WTC11 (cell line): ENCODE measurements around the gene RHPN2. TPM values are rescaled to one million over a fixed set of nuclear protein-coding genes. Genes with fewer than 3 reads are reported as not detected.
"Not testable (repeated sequence)": the region's sequence is repeated elsewhere in the genome, so short reads cannot be mapped to it uniquely, and the experiment has no call there.

Experiments
- ATAC-seq: fragments of 200-7000 bp; cut with Tn5 transposase; 2 replicates; pipeline ENCODE4 v1.10.0; 2021; ENCODE audit warnings: mild to moderate bottlenecking, moderate library complexity
- CTCF ChIA-PET: fragments of 300-600 bp; sonication (Branson Sonifier 250); formaldehyde crosslinking; loops from one replicate; lab custom pipeline; 2021; ENCODE audit warnings: antibody characterized with exemption; lab: Charles Lee
- POLR2A ChIA-PET: fragments of 350-600 bp; sonication (Branson Sonifier 250); formaldehyde crosslinking; loops from one replicate; lab custom pipeline; 2021; ENCODE audit warnings: antibody characterized with exemption; lab: Charles Lee
- DNase-seq: peaks from one replicate; pipeline ENCODE4 v3.0.0; 2021; ENCODE audit warnings: low spot score
- H3K27ac Mint-ChIP-seq: 2 replicates; pipeline ENCODE4 v1.8.0; 2021; ENCODE audit warnings: mixed read lengths
- H3K27me3 Mint-ChIP-seq: 2 replicates; pipeline ENCODE4 v1.8.0; 2021; ENCODE audit warnings: low read depth, mild to moderate bottlenecking, moderate library complexity, mixed read lengths
- H3K36me3 Mint-ChIP-seq: 2 replicates; pipeline ENCODE4 v1.8.0; 2021; ENCODE audit warnings: mixed read lengths
- H3K4me1 Mint-ChIP-seq: 2 replicates; pipeline ENCODE4 v1.8.0; 2022; ENCODE audit warnings: mixed read lengths
- H3K4me3 Mint-ChIP-seq: 2 replicates; pipeline ENCODE4 v1.8.0; 2021; ENCODE audit warnings: mild to moderate bottlenecking, moderate library complexity, mixed read lengths
- H3K9me3 Mint-ChIP-seq: 2 replicates; pipeline ENCODE4 v1.8.0; 2021; ENCODE audit warnings: mixed read lengths
- FOXP4 ChIP-seq: sonication (generic); formaldehyde crosslinking; IDR thresholded peaks from 2 replicates; pipeline ENCODE4 v1.8.0; 2022; ENCODE audit warnings: mild to moderate bottlenecking, missing genetic modification reagents
- JAZF1 ChIP-seq: fragments of 250-450 bp; sonication (Bioruptor Pico); IDR thresholded peaks from 2 replicates; pipeline ENCODE4 v1.9.0; 2021; ENCODE audit warnings: moderate library complexity, mild to moderate bottlenecking, inconsistent platforms
- NR2C2 ChIP-seq: sonication (generic); formaldehyde crosslinking; IDR thresholded peaks from 2 replicates; pipeline ENCODE4 v1.8.0; 2022; ENCODE audit warnings: mild to moderate bottlenecking, missing genetic modification reagents
- NR3C1 ChIP-seq: sonication (generic); formaldehyde crosslinking; conservative IDR thresholded peaks from 2 replicates; pipeline ENCODE4 v1.8.1; 2023; ENCODE audit warnings: low read depth, mild to moderate bottlenecking, missing genetic modification reagents
- USF1 ChIP-seq: sonication (generic); formaldehyde crosslinking; IDR thresholded peaks from 2 replicates; pipeline ENCODE4 v1.8.0; 2022; ENCODE audit warnings: mild to moderate bottlenecking, missing genetic modification reagents
- total RNA-seq: library from RNA; stranded (reverse); gene quantifications from 3 replicates; pipeline ENCODE4 v1.2.3, GENCODE V29; 2021
- TF ChIP-seq, protein P1 (sequence below): fragments of 200-600 bp; IDR thresholded peaks from 2 replicates; pipeline ENCODE4 v1.8.0; 2022; ENCODE audit warnings: antibody characterized with exemption
- TF ChIP-seq, protein P2 (sequence below): fragments of 250-450 bp; sonication (Bioruptor Pico); conservative IDR thresholded peaks from 2 replicates; pipeline ENCODE4 v1.9.0; 2021; ENCODE audit warnings: mild to moderate bottlenecking

The RHPN2 gene
- total RNA-seq, 1 experiment from 2014 or later, result 21.1 TPM

DNA sequence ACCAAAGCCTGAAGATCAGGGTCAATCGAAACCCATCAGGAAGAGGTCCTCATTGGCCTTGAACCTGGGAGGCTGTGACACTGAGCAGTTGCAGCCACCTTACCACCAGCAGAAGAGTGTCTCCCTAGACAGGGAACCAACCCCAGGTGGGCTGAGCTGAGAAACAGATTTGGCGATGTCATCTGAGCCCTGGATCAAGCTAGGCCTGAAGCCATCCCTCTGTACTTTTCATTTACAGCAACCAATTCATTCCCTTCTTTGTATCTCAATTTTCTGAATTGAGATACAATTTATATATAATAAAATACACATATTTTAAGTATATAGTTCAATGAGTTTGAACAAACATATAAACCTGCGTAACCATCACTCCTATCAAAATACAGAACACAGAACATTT lies 14.6 kb downstream of the RHPN2 start:
- Mint-ChIP-seq H3K36me3 (peaks cover 16% of the 10 kb centered on the region), H3K27ac (no peak overlapping the region), H3K4me1 (peaks cover 21% of the 10 kb centered on the region), H3K4me3 (no peak overlapping the region), H3K9me3 (no peaks in the 10 kb centered on the region), H3K27me3 (no peaks in the 10 kb centered on the region)
- ATAC-seq (no peak), DNase-seq (no peak)
- ChIA-PET CTCF (no interaction called here), POLR2A (no interaction called here)
- TF ChIP-seq, protein P1, sequence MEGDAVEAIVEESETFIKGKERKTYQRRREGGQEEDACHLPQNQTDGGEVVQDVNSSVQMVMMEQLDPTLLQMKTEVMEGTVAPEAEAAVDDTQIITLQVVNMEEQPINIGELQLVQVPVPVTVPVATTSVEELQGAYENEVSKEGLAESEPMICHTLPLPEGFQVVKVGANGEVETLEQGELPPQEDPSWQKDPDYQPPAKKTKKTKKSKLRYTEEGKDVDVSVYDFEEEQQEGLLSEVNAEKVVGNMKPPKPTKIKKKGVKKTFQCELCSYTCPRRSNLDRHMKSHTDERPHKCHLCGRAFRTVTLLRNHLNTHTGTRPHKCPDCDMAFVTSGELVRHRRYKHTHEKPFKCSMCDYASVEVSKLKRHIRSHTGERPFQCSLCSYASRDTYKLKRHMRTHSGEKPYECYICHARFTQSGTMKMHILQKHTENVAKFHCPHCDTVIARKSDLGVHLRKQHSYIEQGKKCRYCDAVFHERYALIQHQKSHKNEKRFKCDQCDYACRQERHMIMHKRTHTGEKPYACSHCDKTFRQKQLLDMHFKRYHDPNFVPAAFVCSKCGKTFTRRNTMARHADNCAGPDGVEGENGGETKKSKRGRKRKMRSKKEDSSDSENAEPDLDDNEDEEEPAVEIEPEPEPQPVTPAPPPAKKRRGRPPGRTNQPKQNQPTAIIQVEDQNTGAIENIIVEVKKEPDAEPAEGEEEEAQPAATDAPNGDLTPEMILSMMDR, result no peak

DNA sequence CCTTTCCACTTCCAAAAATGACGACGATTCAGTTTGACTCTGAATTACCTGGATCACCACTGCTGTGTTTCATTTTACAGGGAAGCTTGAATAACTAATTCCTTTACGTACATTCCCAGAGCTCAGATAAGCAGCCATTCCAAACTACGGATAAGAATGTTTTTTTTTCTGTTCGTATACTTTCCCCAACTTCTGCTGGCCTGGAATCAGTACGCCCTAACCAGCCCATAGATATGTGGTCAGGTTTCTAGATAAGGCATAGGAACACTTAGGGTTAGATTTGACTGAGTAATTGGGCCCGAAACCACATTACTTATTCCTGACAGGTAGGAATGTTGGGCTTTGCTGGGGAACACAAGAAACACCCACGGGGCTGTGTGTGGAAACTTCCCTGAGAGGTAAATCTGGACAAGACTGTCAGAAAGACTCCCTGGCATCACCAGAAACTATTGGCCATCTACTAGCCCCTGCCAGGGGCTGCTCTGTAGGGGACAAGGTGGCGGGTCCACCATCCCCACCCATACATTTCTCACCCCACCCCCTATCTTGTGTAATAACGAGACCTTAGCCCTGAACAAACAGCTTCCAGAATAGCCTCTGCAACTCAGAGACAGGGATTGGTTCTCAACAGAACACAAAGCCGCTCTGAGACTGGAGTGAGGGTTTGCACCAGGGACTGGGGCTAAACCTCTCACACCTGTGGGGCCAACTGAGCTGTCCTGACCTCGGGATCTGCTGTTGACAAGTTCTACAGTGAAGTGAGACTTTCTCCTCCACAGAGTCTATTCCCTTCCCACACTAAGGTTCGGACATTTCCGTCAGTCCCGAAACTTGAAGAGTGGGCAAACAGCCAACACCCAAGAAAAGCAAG lies 15.6 kb downstream of the RHPN2 start:
- DNase-seq, result no peak
- Mint-ChIP-seq H3K27me3 (no peaks in the 10 kb centered on the region), H3K9me3 (no peaks in the 10 kb centered on the region), H3K27ac (peak overlapping the region; percentile 91), H3K4me3 (no peak overlapping the region), H3K4me1 (peaks cover 21% of the 10 kb centered on the region), H3K36me3 (peaks cover 10% of the 10 kb centered on the region)
- ChIA-PET CTCF (interaction anchor here (0.7 to 2.1 kb wide), 3 partner anchors 15 to 73 kb away, joined by 3 to 10 read pairs (median 6); no protein-coding TSS in a partner anchor), POLR2A (no interaction called here)
- no peak for TF ChIP-seq USF1 (CRISPR knock-in tag)
- TF ChIP-seq NR2C2 (CRISPR knock-in tag), result no peak
- TF ChIP-seq FOXP4 (CRISPR knock-in tag), result no peak
- no peak for ATAC-seq

DNA sequence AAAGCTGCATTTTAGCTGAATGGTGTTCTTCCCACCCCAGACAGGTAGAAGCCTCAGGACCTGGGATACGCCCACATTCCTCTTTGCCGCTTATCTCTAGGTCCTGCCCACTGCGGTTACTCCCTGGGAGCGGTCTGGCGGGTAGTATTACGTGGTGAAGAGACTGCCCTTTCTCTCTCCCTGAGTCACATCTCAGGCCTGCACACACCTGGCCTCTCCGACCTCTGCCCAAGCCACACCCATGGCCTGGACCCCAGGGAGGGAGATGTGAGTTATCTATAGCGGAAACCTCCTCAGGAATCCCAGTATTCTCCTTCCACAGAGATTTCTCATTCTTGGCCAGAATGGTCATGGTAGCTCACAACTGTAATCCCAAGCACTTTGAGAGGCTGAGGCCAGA lies 17.3 kb downstream of the RHPN2 start:
- ChIA-PET POLR2A (no interaction called here), CTCF (interaction anchor here (1.2 to 2.1 kb wide), 3 partner anchors 9 to 25 kb away, joined by 4 to 10 read pairs (median 9); no protein-coding TSS in a partner anchor)
- H3K4me1 Mint-ChIP-seq, result peaks cover 19% of the 10 kb centered on the region
- DNase-seq (peak; percentile 37), ATAC-seq (peak; percentile 96)
- TF ChIP-seq, protein P2, sequence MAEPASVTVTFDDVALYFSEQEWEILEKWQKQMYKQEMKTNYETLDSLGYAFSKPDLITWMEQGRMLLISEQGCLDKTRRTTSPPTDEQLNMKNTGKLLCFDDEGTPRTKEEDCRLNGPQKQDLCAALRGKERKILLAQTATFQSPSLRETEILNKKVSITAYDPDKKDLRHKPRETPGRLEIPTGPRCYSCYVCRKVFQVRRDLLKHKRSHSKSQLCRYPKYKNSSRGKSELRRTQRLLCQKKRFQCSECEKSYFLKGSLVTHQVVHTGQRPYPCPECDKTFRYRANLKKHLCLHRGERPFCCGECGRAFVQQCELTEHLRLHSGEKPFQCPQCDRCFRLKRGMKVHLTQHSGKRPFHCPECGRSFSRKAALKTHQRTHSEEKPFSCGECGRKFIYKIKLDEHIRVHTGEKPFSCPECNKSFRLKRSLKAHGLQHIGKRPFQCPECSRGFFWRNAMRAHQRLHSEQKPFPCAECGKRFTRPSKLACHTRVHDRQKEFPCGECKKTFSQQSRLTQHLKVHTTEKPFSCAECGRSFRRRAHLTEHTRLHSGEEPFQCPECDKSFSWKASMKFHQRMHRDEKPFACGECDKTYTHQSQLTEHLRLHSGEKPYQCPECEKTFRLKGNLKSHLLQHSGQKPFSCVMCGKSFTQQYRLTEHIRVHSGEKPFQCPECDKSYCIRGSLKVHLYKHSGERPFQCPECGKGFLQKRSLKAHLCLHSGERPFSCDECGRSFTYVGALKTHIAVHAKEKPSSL (CRISPR knock-in tag), result no peak
- no peak for TF ChIP-seq JAZF1
- no peak for TF ChIP-seq NR3C1 (CRISPR knock-in tag)
- H3K9me3 Mint-ChIP-seq, result no peaks in the 10 kb centered on the region
- H3K27me3 Mint-ChIP-seq, result no peaks in the 10 kb centered on the region
- H3K27ac Mint-ChIP-seq, result peak overlapping the region; percentile 84
- H3K36me3 Mint-ChIP-seq, result peaks cover 9% of the 10 kb centered on the region
- H3K4me3 Mint-ChIP-seq, result no peak overlapping the region

GRCh38 chr19:33041828-33042160 lies 22.9 kb downstream of the RHPN2 start:
- H3K9me3 Mint-ChIP-seq, H3K27me3 Mint-ChIP-seq, DNase-seq, H3K4me3 Mint-ChIP-seq, ATAC-seq: not testable (repeated sequence)
- CTCF ChIA-PET, result interaction anchor here (1.6 kb wide), 1 partner anchor 19 kb away, joined by 5 read pairs; no protein-coding TSS in a partner anchor
- Mint-ChIP-seq H3K36me3 (peaks cover 20% of the 10 kb centered on the region), H3K27ac (peak overlapping the region; percentile 73), H3K4me1 (peaks cover 12% of the 10 kb centered on the region)
- POLR2A ChIA-PET, result interaction anchor here (1.0 kb wide), 1 partner anchor 10 kb away, joined by 6 read pairs; no protein-coding TSS in a partner anchor
